ENCODE data around the gene SFT2D1.
A peak's percentile ranks its signal among the peaks of the same experiment; 100 is the strongest.

SFT2D1 gene

DNA sequence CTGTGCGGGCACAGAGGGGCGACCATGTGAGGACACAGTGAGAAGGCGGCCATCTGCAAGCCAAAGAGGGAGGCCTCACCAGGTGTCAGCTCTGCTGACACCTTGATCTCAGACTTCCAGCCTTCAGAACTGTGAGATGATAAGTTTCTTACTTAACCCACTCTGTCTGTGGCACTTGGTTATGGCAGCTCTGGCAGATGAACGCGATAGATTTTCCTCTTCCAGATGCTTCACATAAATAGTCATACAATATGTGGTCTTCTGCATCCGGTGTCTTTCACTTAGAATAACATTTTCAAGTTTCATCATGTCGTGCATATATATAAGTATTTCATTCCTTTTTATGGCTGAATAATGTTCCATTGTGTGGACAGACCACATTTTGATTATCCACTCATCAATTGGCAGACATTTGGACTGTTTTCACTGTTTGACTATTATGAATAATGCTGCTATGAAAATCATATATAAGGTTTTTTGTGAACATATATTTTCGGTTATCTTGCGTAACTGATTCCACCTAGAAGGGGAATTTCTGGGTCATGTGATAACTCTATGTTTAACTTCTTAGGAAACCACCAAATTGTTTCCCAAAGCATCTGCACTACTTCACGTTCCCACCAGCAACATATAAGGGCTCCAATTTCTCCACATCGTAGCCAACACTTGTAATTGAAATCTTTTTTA, 64.3 kb downstream of the SFT2D1 start:
- DNase-seq (ENCODE audit: low read depth in 2 of 2), result no peak

DNA sequence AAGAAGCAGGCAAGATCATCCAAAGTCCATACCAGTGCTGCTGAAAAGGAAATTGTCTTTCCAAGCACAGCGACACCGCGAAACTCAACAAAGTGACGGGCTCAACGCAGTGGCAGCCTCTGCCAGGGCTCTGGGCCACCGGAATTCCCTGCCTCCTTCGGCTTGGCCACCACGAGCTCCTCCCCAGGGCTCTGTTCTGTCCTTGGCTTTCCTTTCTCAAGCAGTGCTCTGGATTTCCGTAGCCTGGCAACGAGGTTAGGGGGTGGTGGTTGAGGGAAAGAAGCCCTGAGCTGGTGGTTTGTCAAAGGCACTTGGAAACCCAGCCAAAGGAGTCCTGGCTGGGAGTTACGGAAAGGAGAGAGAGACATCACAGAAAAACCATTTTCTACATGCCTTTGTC, 65.3 kb downstream of the SFT2D1 start:
- no peak for DNase-seq (ENCODE audit: low read depth in 2 of 2)

DNA sequence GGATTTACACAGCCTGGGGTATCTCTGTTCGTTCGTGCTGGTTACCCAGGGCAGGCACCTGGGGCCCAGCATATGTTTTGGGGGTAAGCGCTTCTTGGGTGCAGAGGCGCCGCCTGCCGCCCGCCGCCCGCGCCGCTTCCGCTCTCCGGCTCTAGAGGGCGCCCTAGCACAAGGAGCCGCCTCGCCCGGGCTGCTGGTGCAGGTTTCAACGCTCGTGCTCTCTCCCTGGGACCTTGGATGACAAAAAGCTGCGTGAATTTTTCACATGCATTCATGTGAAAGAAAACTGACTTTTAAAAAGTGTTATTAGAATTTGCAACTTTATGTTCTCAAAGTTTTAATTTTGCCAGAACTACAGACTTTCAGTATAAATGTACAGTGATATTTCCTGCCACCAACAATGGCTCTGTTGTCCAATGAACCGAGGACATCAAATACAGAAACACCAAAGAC, 66.6 kb downstream of the SFT2D1 start:
- DNase-seq (ENCODE audit: low read depth in 2 of 2), result peak; percentile 39 to 62

DNA sequence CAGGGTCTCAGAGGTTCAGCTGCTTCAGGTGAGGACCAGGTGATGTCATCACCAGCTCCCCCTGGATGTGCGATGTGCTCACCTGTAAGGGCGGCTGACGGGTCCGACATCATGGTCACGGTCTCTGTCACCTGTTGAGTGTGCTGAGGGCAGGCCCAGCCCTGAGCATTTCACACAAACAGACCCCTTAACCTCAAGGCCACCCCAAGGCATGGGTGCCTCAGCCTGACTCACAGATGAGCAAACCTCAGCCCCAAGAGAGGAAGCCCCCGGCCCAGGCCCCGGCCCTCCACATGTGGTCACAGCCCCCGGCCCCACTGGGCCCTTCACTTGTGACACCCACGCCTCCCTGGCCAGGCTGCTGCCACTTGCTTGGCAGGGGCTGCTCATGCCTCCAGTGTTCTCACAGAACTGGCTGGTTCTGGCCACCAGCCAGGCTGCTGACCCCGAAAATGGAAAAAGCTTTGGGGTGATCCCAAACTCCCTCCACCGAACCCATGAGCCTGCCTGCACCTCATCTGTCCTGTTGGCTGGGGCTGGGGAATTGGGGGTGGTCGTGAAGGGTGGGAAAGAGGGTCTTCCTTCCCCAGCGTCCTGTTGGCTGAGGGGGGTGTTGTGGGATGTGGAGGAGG, 67.5 kb downstream of the SFT2D1 start:
- no peak for DNase-seq (ENCODE audit: low read depth in 2 of 2)

DNA sequence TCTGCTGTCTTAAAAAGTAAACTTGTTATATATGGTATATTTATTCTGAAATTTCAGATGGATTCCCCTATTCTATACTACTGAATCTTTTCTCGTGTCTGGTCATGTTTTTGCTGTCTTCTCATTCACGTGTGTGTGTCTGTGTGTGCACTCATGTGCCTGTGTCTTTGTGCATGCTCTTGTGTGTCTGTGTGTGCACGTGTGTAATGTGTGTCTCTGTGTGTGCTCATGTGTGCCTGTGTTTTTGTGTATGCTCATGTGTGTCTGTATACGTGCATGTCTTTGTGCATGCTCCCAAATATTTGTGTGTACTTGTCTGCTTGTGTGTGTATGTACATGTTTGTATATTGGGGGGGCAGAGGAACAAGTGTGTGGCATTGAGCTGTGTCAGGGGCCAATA, 68.2 kb downstream of the SFT2D1 start:
- DNase-seq (ENCODE audit: low read depth in 2 of 2), result no peak

DNA sequence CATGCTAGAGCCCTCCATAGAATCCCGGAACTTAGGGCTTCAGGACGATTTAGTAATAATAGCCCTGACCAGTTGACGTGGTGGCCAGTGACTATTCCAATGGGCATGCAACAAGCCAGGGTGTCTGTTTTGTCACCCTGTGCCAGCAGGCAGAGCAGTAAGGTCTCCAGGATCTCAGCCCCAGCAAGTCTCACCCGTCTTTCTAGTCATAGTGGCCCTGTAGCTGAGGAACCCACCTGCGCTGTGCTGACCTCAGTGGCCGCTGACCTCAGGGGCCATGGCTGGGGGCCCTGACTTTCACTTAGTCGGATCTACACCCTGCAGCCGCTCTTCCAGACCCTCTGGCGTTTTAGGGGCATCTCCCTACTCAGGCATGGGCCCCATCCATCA, 71.0 kb downstream of the SFT2D1 start:
- DNase-seq (ENCODE audit: low read depth in 2 of 2), result no peak

DNA sequence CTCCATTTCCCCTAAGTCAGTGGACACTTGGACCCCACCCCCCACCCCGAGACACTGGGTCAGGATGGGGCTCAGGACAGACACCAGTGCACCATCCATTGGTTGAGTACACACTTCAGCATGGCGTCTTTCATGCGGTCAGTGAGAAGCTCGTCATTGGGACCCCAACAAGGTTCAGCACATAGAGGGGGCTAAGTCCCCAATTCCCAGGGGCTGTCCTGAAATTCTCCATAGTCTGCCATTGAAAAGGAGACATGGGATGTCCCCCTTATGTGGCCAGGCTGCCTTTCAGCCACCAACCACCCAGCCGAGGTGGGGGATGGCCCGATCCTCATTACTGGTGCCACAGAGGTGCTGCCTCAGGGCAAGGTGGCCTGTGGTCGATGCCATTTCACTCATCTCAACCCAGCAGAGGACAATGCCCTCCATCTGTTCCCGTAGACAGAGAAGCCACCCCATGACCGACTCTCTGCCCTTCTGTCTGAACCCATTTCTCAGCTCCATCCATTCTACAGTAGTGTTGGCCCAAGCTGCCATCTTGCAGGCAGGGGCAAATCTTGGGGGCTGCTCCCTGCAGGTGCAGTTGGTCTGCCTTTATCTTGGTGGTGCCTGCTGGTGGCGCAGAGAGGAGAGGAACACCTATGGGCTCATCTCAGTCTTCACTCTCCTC, 71.5 kb downstream of the SFT2D1 start:
- DNase-seq (ENCODE audit: low read depth in 2 of 2), result no peak
